Measurements from ENCODE around the gene COL23A1. TPM values are rescaled to one million over a fixed set of nuclear protein-coding genes. Genes with fewer than 3 reads are reported as not detected.

The COL23A1 gene
- total and polyA plus RNA-seq, 2 of the 8 experiments (the other 6 are each of a cell fraction or from before 2014, with no cell fraction given) = 3.1 to 4.7 TPM

DNA sequence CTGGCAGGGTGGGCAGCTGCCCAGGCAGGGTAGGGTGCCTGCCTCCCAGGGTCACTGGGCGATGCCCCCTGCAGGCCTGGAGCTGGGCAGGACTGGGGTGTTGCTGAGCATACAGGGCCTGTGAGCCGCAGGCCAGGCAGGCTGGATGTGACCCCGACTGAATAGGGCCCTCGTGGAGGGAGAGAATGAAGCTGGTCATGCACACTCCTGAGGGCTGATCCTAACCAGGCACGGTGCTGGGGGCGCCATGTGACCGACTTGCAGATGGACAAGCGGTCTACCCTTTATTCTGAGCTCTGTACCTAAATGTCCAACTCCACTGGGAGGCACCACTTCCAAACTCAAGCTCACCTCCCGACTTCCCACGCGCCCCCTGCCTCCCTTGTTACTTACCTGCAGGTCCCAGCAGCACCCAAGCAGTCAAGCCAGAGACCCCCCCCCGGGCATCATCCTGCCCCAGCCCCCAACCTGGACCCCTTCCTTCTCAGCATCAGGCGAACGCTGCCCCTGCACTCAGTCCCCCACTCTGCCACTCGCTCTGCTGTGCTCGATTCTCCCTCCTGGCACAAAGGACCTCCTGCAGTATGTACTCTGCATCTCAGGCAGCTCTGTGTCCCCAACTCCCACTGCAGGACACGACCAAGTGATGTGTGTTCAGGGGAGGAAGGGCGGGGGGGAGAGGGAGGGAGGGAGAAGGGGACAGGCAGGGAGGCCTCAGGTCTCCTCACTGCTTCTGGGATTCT is 280.8 kb downstream of the COL23A1 start:
- H4K5ac ChIP-seq (ENCODE audit: insufficient read length, low read depth, low read length) = no peak overlapping the region
- no peak overlapping the region for H3K4me2 ChIP-seq (ENCODE audit: insufficient read depth in 1 of 2, low read depth in 2 of 2, low read length in 2 of 2)
- no peak overlapping the region for H2BK15ac ChIP-seq (ENCODE audit: low read length)
- H3K79me1 ChIP-seq (ENCODE audit: low read depth, low read length) = no peaks in the 10 kb centered on the region
- no peak overlapping the region for H3K9ac ChIP-seq (replicated peaks in 1 of 4; ENCODE audit: extremely low read depth in 1 of 4, low read depth in 3 of 4, low read length in 3 of 4)
- no peak for DNase-seq (ENCODE audit: low read depth in 1 of 2, low spot score in 2 of 2)
- no peak overlapping the region for H2BK20ac ChIP-seq (ENCODE audit: low read length)
- no peaks in the 10 kb centered on the region for H3K23me2 ChIP-seq (ENCODE audit: low read depth, low read length)
- CTCF ChIA-PET (ENCODE audit: partially characterized antibody) = interaction anchor here (0.5 to 3.4 kb wide), 13 partner anchors 10 to 283 kb away, joined by 3 to 17 read pairs (median 4); no protein-coding TSS in a partner anchor
- no peaks in the 10 kb centered on the region for H3K27me3 ChIP-seq (replicated peaks in 1 of 4; ENCODE audit: control insufficient read depth in 3 of 4, extremely low read depth in 1 of 4, insufficient read depth in 3 of 4, low read length in 3 of 4)
- H2BK120ac ChIP-seq (replicated peaks; ENCODE audit: low read depth, low read length) = no peak overlapping the region
- FAIRE-seq = no peak
- H4K20me1 ChIP-seq (replicated peaks in 1 of 2; ENCODE audit: control insufficient read depth in 1 of 2, insufficient read depth in 2 of 2, low read length in 2 of 2) = no peaks in the 10 kb centered on the region
- POLR2A ChIA-PET (ENCODE audit: partially characterized antibody) = interaction anchor here (0.8 to 1.8 kb wide), 2 partner anchors 21 to 316 kb away, joined by 3 to 5 read pairs; no protein-coding TSS in a partner anchor
- H3K79me2 ChIP-seq (ENCODE audit: control insufficient read depth in 1 of 2, insufficient read depth in 2 of 2, low read length in 2 of 2) = no peaks in the 10 kb centered on the region
- no peak overlapping the region for H3K18ac ChIP-seq (ENCODE audit: extremely low read depth, low read length)
- 0 out of 2 replicates have a peak overlapping the region, but pooled peaks have one; percentile 65 for H2AK5ac ChIP-seq (ENCODE audit: low read depth, low read length)
- no peak overlapping the region for H3K27ac ChIP-seq (ENCODE audit: low read depth, low read length)
- no peak overlapping the region for H4K91ac ChIP-seq (replicated peaks; ENCODE audit: insufficient read length, low read length)
- no peak for TF ChIP-seq TEAD4 (IDR thresholded peaks at IDR 0.05; ENCODE audit: low read depth, low read length)
- TF ChIP-seq POU5F1 (IDR thresholded peaks at IDR 0.05; ENCODE audit: low read depth, low read length) = no peak
- 0 out of 4 replicates have a peak, but pooled peaks of 1 of the 2 experiments have one; percentile 10 for TF ChIP-seq RAD21 (IDR thresholded peaks at IDR 0.05 in 1 of 2, conservative IDR thresholded peaks at IDR 0.05 in 1 of 2; ENCODE audit: low read depth in 2 of 2, low read length in 2 of 2)
- peaks cover 0 to 15% (median 1%) of the 10 kb centered on the region in 4 experiments; a peak in 3 of 7 replicates for H3K4me1 ChIP-seq (replicated peaks in 1 of 4; ENCODE audit: control insufficient read depth in 3 of 4, insufficient read depth in 4 of 4, low read length in 3 of 4)
- H3K9me3 ChIP-seq (ENCODE audit: insufficient read depth in 2 of 2, low read depth in 1 of 2, low read length in 1 of 2) = no peaks in the 10 kb centered on the region
- peak overlapping the region; percentile 17; the same call in 1 of the 2 replicates for H2BK12ac ChIP-seq (ENCODE audit: low read depth, low read length)
- H4K8ac ChIP-seq (ENCODE audit: extremely low read depth, insufficient read depth, low read length) = no peak overlapping the region; the same call in 1 of the 2 replicates
- 75% methylated on average over 17 of the region's 18 CpGs; no CpG with 5 or more reads in 1 of the 2 experiments for WGBS, 2 experiments (ENCODE audit: extremely low coverage in 1 of 2, insufficient coverage in 1 of 2, insufficient read length in 1 of 2, insufficient replicate concordance in 2 of 2, low coverage in 1 of 2, low lambda C conversion rate in 2 of 2, missing lambda C conversion rate in 1 of 2)
- no peaks in the 10 kb centered on the region for H3K36me3 ChIP-seq (ENCODE audit: control insufficient read depth in 2 of 4, insufficient read depth in 4 of 4, low read length in 3 of 4)
- no peak overlapping the region for H3K4me3 ChIP-seq (ENCODE audit: extremely low read depth in 1 of 4, insufficient read depth in 2 of 4, low read depth in 3 of 4, low read length in 4 of 4)
- H3K56ac ChIP-seq (replicated peaks; ENCODE audit: insufficient read length, low read depth, low read length) = no peak overlapping the region
- H3K4ac ChIP-seq (replicated peaks; ENCODE audit: insufficient read length, low read depth, low read length) = no peak overlapping the region
- no peak overlapping the region for H3K14ac ChIP-seq (ENCODE audit: insufficient read length)
- no peak overlapping the region for H2BK5ac ChIP-seq (ENCODE audit: low read depth, low read length)
- H3K23ac ChIP-seq (ENCODE audit: insufficient read length) = no peak overlapping the region
- H2AFZ ChIP-seq (ENCODE audit: low read length) = no peak overlapping the region

All from H1 (cell line).